Measurements from ENCODE around the gene PLAGL2. TPM values are rescaled to one million over a fixed set of nuclear protein-coding genes. Genes with fewer than 3 reads are reported as not detected.
A peak's percentile ranks its signal among the peaks of the same experiment; 100 is the strongest.

Gene PLAGL2
- total RNA-seq, 1 experiment from 2014 or later = 44.4 TPM

GRCh38 chr20:32159766-32160221 is 47.7 kb downstream of the PLAGL2 start:
- Histone ChIP-seq H2BK15ac (ENCODE audit: low read depth, low read length) (no peak overlapping the region), H4K91ac (ENCODE audit: insufficient read length, low read depth, low read length) (no peak overlapping the region), H3K79me2 (ENCODE audit: insufficient read depth, low read length) (no peaks in the 10 kb centered on the region), H2BK5ac (ENCODE audit: insufficient read length, low read length) (no peak overlapping the region), H3K56ac (ENCODE audit: insufficient read length, low read depth, low read length) (no peak overlapping the region), H3K14ac (ENCODE audit: insufficient read depth, low read length) (no peak overlapping the region), H2AFZ (ENCODE audit: low read length) (no peak overlapping the region), H3K27me3 (ENCODE audit: insufficient read depth, low read length) (no peaks in the 10 kb centered on the region), H3K9ac (ENCODE audit: extremely low read depth, insufficient read length, low read length) (no peak overlapping the region), H3K4me1 (ENCODE audit: insufficient read depth, low read length) (no peaks in the 10 kb centered on the region), H3K9me3 (ENCODE audit: control insufficient read depth, low read depth, low read length) (no peaks in the 10 kb centered on the region), H4K20me1 (ENCODE audit: control insufficient read depth, insufficient read depth, insufficient read length) (no peaks in the 10 kb centered on the region), H3K18ac (ENCODE audit: insufficient read length, low read depth, low read length) (no peak overlapping the region), H3K79me1 (ENCODE audit: insufficient read depth, low read depth, low read length, poor library complexity, severe bottlenecking) (no peaks in the 10 kb centered on the region), H4K8ac (replicated peaks; ENCODE audit: insufficient read length, low read depth, low read length) (no peak overlapping the region), H2BK12ac (ENCODE audit: insufficient read length, low read depth, low read length) (no peak overlapping the region), H4K5ac (ENCODE audit: insufficient read length, low read depth, low read length) (no peak overlapping the region), H3K23ac (ENCODE audit: insufficient read length, low read depth, low read length) (no peak overlapping the region), H2AK5ac (ENCODE audit: insufficient read length, low read length) (no peak overlapping the region), H3K27ac (ENCODE audit: insufficient read length, low read depth, low read length) (no peak overlapping the region), H3K4me2 (ENCODE audit: insufficient read depth, insufficient read length, low read length) (no peak overlapping the region), H3K4ac (ENCODE audit: low read depth, low read length) (no peak overlapping the region), H3K23me2 (ENCODE audit: insufficient read length, low read depth, low read length, poor library complexity, severe bottlenecking) (no peaks in the 10 kb centered on the region), H2BK20ac (ENCODE audit: low read depth, low read length, poor library complexity, severe bottlenecking) (no peak overlapping the region), H2BK120ac (ENCODE audit: low read depth, low read length, poor library complexity, severe bottlenecking) (no peak overlapping the region), H3T11ph (ENCODE audit: low read length) (no peak overlapping the region)
- H3K9me3 Mint-ChIP-seq = no peaks in the 10 kb centered on the region
- no peak for DNase-seq
- no CpG with 5 or more reads among the region's 5 CpGs for WGBS (ENCODE audit: extremely low coverage, insufficient read length, low lambda C conversion rate)
- H3K4me1 Mint-ChIP-seq = peaks cover 2 to 7% of the 10 kb centered on the region in 2 experiments; a peak in 3 of 4 replicates
- TF ChIP-seq, protein P1, sequence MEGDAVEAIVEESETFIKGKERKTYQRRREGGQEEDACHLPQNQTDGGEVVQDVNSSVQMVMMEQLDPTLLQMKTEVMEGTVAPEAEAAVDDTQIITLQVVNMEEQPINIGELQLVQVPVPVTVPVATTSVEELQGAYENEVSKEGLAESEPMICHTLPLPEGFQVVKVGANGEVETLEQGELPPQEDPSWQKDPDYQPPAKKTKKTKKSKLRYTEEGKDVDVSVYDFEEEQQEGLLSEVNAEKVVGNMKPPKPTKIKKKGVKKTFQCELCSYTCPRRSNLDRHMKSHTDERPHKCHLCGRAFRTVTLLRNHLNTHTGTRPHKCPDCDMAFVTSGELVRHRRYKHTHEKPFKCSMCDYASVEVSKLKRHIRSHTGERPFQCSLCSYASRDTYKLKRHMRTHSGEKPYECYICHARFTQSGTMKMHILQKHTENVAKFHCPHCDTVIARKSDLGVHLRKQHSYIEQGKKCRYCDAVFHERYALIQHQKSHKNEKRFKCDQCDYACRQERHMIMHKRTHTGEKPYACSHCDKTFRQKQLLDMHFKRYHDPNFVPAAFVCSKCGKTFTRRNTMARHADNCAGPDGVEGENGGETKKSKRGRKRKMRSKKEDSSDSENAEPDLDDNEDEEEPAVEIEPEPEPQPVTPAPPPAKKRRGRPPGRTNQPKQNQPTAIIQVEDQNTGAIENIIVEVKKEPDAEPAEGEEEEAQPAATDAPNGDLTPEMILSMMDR (conservative IDR thresholded peaks at IDR 0.05) = no peak
- H3K36me3 Mint-ChIP-seq (ENCODE audit: insufficient read depth in 1 of 3, low read depth in 3 of 3) = peaks cover 32 to 78% (median 71%) of the 10 kb centered on the region in 3 experiments; a peak in 6 of 7 replicates
- no peak overlapping the region for H3K4me3 Mint-ChIP-seq
- 0 out of 7 replicates have a peak overlapping the region, but pooled peaks of 1 of the 3 experiments have one; percentile 24 for H3K27ac Mint-ChIP-seq
- no peaks in the 10 kb centered on the region for H3K27me3 Mint-ChIP-seq (ENCODE audit: low read depth)

All from H9 (cell line).